Smooth muscle cell (in vitro differentiated cells): Measurements from ENCODE around the gene SLC4A5. TPM values are rescaled to one million over a fixed set of nuclear protein-coding genes. Genes with fewer than 3 reads are reported as not detected.

ENCODE experiments used
- DNase-seq: peaks from one replicate; lab custom pipeline; 2025; ENCODE audit not compliant: unreplicated experiment; lab: John Stamatoyannopoulos, UW
- H2AFZ ChIP-seq: fragments of 200-600 bp; sonication (generic); 2 replicates; pipeline ENCODE4 v1.6.0; 2016; ENCODE audit warnings: antibody characterized with exemption, low read depth, mild to moderate bottlenecking
- H3F3A ChIP-seq: fragments of 200-600 bp; sonication (generic); 2 replicates; pipeline ENCODE4 v1.6.0; 2017; ENCODE audit warnings: antibody characterized with exemption, low read depth
- H3K27ac ChIP-seq: fragments of 200-600 bp; sonication (generic); 2 replicates; pipeline ENCODE4 v1.5.1; 2016; ENCODE audit warnings: low read depth, mild to moderate bottlenecking
- H3K27me3 ChIP-seq: fragments of 200-600 bp; sonication (generic); 2 replicates; pipeline ENCODE4 v1.6.1; 2016; ENCODE audit warnings: low read depth, mild to moderate bottlenecking
- H3K36me3 ChIP-seq: fragments of 200-600 bp; sonication (generic); 2 replicates; pipeline ENCODE4 v1.5.1; 2016; ENCODE audit warnings: low read depth
- H3K4me1 ChIP-seq: fragments of 200-600 bp; sonication (generic); 2 replicates; pipeline ENCODE4 v1.5.1; 2016; ENCODE audit warnings: low read depth
- H3K4me2 ChIP-seq: fragments of 200-600 bp; sonication (generic); 2 replicates; pipeline ENCODE4 v1.6.0; 2016; ENCODE audit warnings: mild to moderate bottlenecking
- H3K4me3 ChIP-seq: fragments of 200-600 bp; sonication (generic); 2 replicates; pipeline ENCODE4 v1.5.1; 2016; ENCODE audit warnings: mild to moderate bottlenecking
- H3K79me2 ChIP-seq: fragments of 200-600 bp; sonication (generic); 2 replicates; pipeline ENCODE4 v1.6.0; 2016; ENCODE audit warnings: low read depth, mild to moderate bottlenecking
- H3K9ac ChIP-seq: fragments of 200-600 bp; sonication (generic); 2 replicates; pipeline ENCODE4 v1.6.0; 2016; ENCODE audit warnings: low read depth
- H3K9me3 ChIP-seq: fragments of 200-600 bp; sonication (generic); replicated peaks from 2 replicates; pipeline ENCODE4 v1.5.1; 2016; ENCODE audit warnings: low read depth
- H4K20me1 ChIP-seq: fragments of 200-600 bp; sonication (generic); 2 replicates; pipeline ENCODE4 v1.6.0; 2016; ENCODE audit warnings: low read depth
- CTCF ChIP-seq: fragments of 200-600 bp; sonication (generic); IDR thresholded peaks from 2 replicates; pipeline ENCODE4 v1.5.1; 2017; ENCODE audit warnings: borderline replicate concordance, mild to moderate bottlenecking, antibody characterized with exemption; ENCODE audit not compliant: insufficient read depth, poor library complexity, severe bottlenecking
- WGBS: methylation state at CpG from one replicate; pipeline ENCODE4 v1.1.7; 2016; ENCODE audit warnings: low lambda C conversion rate; 5-methylcytosine and 5-hydroxymethylcytosine counted together
- polyA plus RNA-seq: library from polyadenylated mRNA; unstranded; fragments of >200 nt; fragmentation: Nextera tagmentation; extraction: Ambion mirVana; gene quantifications from 2 replicates; pipeline ENCODE4 v1.2.1, GENCODE V29; 2016
- total RNA-seq: library from RNA; depleted of rRNA; stranded (reverse); fragments of >200 nt; gene quantifications from 2 replicates; pipeline ENCODE4 v1.2.3, GENCODE V29; 2014

The SLC4A5 gene
- total and polyA plus RNA-seq, 2 experiments from 2014 or later = 0.46 to 0.99 TPM

GRCh38 chr2:74384051-74384450 lies 40.8 kb upstream of the SLC4A5 start:
- H3K9ac ChIP-seq = no peak overlapping the region

GRCh38 chr2:74383254-74383653 lies 40.0 kb upstream of the SLC4A5 start:
- Histone ChIP-seq H4K20me1 (peaks cover 97% of the 10 kb centered on the region), H3K27me3 (no peaks in the 10 kb centered on the region), H3K4me2 (no peak overlapping the region), H3K9me3 (no peaks in the 10 kb centered on the region), H3K36me3 (no peaks in the 10 kb centered on the region), H2AFZ (no peak overlapping the region), H3F3A (peaks cover 2% of the 10 kb centered on the region), H3K9ac (no peak overlapping the region), H3K4me1 (peaks cover 23% of the 10 kb centered on the region), H3K4me3 (no peak overlapping the region), H3K27ac (no peak overlapping the region), H3K79me2 (peaks cover 96% of the 10 kb centered on the region)
- 94% methylated on average over 1 of the region's 1 CpG for whole genome bisulfite sequencing
- DNase-seq = no peak
- no peak for TF ChIP-seq CTCF

More at GRCh38 chr2:74384051-74384450, 40.8 kb upstream of the SLC4A5 start:
- H4K20me1 ChIP-seq = peaks cover 97% of the 10 kb centered on the region
- H3K36me3 ChIP-seq = no peaks in the 10 kb centered on the region
- no peak for TF ChIP-seq CTCF
- H3K9me3 ChIP-seq = no peaks in the 10 kb centered on the region
- H3K4me2 ChIP-seq = no peak overlapping the region
- H3K27me3 ChIP-seq = no peaks in the 10 kb centered on the region
- DNase-seq = no peak
- H3K4me1 ChIP-seq = peaks cover 21% of the 10 kb centered on the region
- H2AFZ ChIP-seq = no peak overlapping the region
- no peak overlapping the region for H3K27ac ChIP-seq
- peaks cover 2% of the 10 kb centered on the region for H3F3A ChIP-seq
- WGBS = 95% methylated on average over 3 of the region's 3 CpGs
- no peak overlapping the region for H3K4me3 ChIP-seq
- peaks cover 96% of the 10 kb centered on the region for H3K79me2 ChIP-seq

GRCh38 chr2:74381751-74382150 lies 38.5 kb upstream of the SLC4A5 start:
- H3K4me1 ChIP-seq = peaks cover 23% of the 10 kb centered on the region
- no peak overlapping the region for H3K4me2 ChIP-seq
- no peak overlapping the region for H3K4me3 ChIP-seq
- no peak for DNase-seq
- H4K20me1 ChIP-seq = peaks cover 95% of the 10 kb centered on the region
- H3F3A ChIP-seq = no peaks in the 10 kb centered on the region
- H2AFZ ChIP-seq = no peak overlapping the region
- no peaks in the 10 kb centered on the region for H3K36me3 ChIP-seq
- H3K27me3 ChIP-seq = no peaks in the 10 kb centered on the region
- peaks cover 95% of the 10 kb centered on the region for H3K79me2 ChIP-seq
- H3K9ac ChIP-seq = no peak overlapping the region
- no peak overlapping the region for H3K27ac ChIP-seq
- H3K9me3 ChIP-seq = no peaks in the 10 kb centered on the region
- no peak for TF ChIP-seq CTCF
- 96% methylated on average over 3 of the region's 3 CpGs for WGBS
